EH (cell line): ENCODE measurements around the gene FBXO42.
"Not testable (repeated sequence)": the region's sequence is repeated elsewhere in the genome, so short reads cannot be mapped to it uniquely, and the experiment has no call there.

Experiments used
- DNase-seq: peaks from one replicate; pipeline ENCODE4 v3.0.0-alpha.2; 2015; ENCODE audit warnings: low read depth

The FBXO42 gene

GRCh38 chr1:16266411-16267118 is 85.7 kb downstream of the FBXO42 start:
- DNase-seq, result peak; percentile 59

- DNase-seq, result no peak
Measured at GRCh38 chr1:16262067-16262466, 90.2 kb downstream of the FBXO42 start.

DNA sequence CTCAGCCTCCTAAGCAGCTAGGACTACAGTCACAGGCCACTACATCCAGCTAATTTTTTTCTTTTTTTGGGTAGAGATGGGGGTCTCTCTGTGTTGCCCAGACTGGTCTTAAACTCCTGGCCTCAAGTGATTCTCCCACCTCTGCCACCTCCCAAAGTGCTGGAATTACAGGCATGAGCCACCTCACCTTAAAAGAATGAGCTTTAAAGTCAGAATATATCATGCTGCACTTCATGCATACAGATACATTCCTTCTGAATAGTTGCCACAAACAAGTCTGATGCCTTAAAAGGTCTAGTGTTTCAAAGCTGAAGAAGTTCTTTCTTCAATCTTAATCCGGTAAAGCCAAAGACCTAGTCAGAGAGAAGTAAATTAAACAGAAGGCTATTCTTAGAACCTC is 91.5 kb downstream of the FBXO42 start:
- peak; percentile 87 for DNase-seq

- peak; percentile 36 for DNase-seq
Measured at GRCh38 chr1:16258591-16259135, 93.6 kb downstream of the FBXO42 start.

- DNase-seq, result no peak
Measured at GRCh38 chr1:16257968-16258367, 94.3 kb downstream of the FBXO42 start.

DNA sequence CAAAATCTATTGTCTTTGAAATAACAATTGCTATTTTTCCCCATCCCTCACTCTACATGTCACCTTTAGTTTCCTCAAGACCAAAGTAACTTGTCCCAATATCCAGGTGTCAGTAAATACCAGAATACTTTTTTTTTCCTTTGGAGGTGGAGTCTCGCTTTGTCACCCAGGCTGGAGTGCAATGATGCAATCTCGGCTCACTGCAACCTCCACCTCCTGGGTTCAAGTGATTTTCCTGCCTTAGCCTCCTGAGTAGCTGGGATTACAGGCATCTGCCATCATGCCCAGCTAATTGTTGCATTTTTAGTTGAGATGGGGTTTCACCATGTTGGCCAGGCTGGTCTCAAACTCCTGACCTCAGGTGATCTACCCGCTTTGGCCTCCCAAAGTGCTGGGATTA is 94.7 kb downstream of the FBXO42 start:
- not testable (repeated sequence) for DNase-seq

- DNase-seq, result no peak
Measured at GRCh38 chr1:16256478-16256877, 95.8 kb downstream of the FBXO42 start.

- DNase-seq, result peak; percentile 57
Measured at GRCh38 chr1:16254263-16254928, 97.9 kb downstream of the FBXO42 start.

- DNase-seq, result no peak
Measured at GRCh38 chr1:16253332-16253922, 98.9 kb downstream of the FBXO42 start.

GRCh38 chr1:16252912-16253311 is 99.4 kb downstream of the FBXO42 start:
- no peak for DNase-seq

- no peak for DNase-seq
Measured at GRCh38 chr1:16251381-16251780, 100.9 kb downstream of the FBXO42 start.

GRCh38 chr1:16250524-16251251 is 101.6 kb downstream of the FBXO42 start:
- DNase-seq, result peak; percentile 87

DNA sequence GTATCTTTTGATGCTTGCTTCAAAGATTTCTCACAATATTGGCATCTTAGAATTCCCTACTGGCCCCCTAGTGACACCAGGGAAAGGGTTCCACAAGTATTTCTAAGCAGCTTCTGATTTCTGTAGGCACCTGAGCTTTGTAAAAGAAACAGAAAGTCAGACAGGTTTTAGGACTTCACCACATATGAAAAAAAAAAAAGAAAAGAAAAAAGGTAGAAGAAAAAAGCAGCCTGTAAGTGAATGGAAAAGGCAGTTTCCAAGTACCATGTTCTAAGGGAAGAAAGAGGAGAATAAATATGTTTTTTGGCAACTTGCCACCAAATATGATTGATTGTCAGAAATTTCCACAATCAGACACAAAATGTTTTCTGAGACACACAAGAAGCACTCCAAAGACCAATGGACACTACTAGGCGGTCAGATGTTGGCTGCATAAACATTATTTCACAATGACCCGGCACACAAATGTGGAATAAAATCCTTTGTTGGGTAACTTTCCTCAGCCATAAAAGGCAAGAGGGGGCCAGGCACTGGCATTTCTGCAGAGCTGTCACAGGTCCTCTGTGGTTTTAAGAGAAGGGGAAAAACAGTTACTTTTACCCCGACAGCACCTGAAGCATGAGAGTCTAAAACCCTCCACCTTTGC is 102.6 kb downstream of the FBXO42 start:
- peak; percentile 69 for DNase-seq

DNA sequence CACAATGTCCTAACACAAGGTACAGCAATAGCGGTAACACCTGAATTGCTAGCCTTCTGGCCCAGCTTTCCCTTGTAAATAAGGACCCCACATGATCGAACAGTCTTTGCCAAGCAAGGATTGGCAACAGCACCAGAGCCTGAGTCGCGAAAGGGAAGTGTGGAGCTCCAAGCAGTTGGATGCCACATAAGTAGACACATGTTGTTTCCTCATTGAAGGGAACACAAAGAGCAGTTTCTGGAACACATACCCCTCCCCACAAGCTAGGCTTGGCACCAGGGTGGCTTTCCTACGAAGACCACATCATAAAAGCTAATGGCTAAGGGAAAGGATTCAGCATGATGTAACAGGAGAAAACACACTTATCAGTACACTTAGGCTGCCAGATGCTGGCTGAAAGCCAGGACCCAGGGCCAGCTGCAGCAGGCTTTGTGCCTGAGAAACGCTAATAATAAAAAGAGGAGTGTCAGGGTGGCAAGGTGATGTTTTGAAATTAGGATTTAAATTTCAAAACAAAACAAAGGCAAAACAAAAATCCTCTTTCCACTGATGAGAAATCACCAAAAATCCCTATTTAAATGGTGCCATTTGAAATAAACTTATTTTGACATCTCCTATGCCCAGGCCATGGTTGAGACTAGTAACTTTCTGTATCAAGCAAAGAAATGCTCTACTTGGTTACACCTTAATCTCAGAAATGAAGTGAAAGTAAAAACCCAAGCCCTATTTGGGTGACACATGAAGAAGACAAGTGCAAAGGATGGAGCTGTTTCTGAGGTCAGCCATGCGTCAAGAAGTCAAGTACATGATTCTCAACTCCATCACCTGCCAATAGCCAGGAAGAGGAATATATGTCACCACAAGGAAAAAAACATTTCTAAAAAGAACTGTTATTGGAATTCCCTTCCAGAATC is 103.4 kb downstream of the FBXO42 start:
- peak; percentile 84 for DNase-seq

DNA sequence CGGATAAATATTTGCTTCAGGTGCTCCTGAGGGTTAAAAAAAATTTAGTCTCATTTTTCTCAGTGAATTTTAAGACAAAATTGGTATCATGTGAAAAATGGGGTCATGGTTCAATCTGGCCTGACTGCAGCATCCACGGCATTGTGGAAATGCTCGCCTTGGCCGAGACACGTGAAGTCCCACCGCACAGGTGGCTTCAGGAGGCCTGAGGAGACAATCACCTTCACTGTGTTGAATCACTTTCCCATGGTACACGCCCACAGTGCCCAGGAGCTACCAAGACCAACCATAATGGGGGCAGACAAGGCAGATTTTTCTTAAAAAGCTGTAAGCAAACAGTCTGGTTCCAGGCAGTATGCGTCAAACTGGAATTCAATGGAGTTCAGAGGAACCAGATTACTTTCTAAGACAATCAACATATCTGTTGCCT is 104.3 kb downstream of the FBXO42 start:
- DNase-seq, result no peak

- DNase-seq, result no peak
Measured at GRCh38 chr1:16247441-16247840, 104.8 kb downstream of the FBXO42 start.

DNA sequence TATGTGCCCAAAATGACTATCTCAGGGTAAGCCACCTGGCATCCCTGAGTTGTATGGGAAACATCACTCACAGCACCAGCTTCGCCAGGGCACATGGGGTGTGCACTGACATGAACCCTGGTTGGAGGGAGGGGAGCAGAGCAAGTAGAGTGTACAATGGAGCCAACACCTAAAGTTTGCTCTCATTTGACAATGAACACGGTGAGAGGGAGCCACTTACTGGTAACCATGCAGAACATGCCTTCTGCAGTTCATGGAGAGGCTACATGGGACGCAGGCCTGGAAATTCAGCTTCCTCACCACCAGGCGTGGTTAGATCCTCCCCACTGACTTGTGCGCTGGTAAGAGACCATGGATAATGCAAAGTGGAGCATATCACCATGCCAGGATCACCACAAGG is 105.3 kb downstream of the FBXO42 start:
- DNase-seq, result no peak

DNA sequence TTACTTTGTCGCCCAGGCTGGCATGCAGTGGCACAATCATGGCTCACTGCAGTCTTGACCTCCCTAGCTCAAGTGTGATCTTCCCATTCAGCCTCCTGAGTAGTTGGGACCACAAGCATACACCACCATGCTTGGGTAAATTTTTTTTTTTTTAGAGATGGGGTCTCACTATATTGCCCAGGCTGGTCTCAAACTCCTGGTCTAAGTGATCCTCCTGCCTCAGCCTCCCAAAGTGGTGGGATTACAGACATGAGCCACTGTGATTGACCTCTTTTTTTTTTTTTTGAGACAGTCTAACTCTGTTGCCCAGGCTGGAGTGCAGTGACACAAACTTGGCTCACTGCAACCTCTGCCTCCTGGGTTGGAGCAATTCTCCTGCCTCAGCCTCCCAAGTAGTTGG is 106.0 kb downstream of the FBXO42 start:
- not testable (repeated sequence) for DNase-seq

DNA sequence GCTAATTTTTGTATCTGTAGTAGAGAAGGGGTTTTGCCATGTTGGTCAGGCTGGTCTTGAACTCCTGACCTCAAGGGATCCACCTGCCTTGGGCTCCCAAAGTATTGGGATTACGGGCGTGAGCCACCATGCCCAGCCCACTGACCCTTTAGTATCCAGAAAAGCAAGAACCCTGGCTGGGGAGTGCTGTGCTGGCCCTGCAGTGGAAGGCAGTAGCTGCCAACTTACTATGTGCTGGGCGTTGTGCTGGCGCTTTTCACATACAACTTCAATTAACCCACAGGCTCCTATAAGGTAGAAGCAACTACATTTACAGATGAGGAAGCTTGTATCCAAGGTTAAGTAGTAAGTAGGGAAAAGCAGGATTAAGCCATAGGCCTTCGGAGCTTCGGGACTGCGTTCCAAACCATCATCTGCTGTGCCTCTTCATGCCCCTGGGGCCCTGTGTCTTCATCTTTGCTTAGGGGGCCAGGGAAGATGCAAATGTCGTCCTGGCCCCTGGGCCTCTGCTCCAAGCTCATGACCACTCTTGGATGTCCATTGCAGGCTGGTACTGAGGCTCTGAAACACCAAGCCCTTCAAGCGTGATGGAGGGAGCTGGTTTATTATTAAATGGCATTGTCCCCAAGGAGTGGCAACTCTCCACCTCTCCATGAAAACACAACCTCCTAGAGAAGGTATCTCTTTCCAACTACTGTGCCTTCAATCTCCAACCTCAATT is 106.6 kb downstream of the FBXO42 start:
- no peak for DNase-seq

DNA sequence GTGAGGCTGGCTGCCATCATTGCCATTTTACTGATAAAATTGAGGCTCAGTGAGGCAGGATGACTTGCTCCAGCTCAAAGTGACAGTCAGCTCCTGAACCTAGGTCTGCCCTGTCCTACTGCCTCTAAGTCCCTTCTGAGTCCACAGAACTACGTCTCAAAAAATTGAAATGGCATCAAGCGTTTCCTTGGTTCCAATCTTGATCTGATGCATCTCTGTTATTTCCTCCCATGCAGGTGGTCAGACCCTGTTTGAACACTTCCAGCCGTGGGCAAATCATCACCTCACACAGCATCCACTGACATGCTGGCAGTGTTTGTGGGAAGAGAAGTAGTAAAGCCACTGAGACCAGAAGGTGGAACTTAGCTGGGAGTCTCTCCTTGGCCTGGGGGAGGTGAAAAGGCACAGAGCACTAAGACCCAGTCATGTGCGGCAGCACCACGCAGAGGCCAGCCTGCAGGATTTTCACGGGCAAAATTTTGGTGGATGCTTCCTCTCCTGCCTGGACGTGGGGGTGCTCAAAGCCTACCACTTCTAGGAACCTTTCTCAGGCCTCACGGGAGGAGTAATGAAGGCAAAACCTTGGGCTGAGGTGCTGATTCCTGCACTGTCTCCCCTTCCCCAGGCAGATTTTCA is 107.5 kb downstream of the FBXO42 start:
- DNase-seq, result no peak
